HEK293 (cell line): ENCODE results near the gene PLEKHG4.

Experiments used
- EGR2 ChIP-seq: fragments of 450-650 bp; formaldehyde crosslinking; IDR thresholded peaks from 2 replicates; pipeline ENCODE4 v1.5.1; 2016; ENCODE audit warnings: low read depth, missing biosample characterization, missing genetic modification characterization
- GLI2 ChIP-seq: fragments of 450-650 bp; formaldehyde crosslinking; IDR thresholded peaks from 2 replicates; pipeline ENCODE4; 2017; ENCODE audit warnings: missing biosample characterization, missing genetic modification characterization, low read depth, borderline replicate concordance
- HOXA7 ChIP-seq: sonication (generic); formaldehyde crosslinking; IDR thresholded peaks from 2 replicates; pipeline ENCODE4 v1.8.1; 2022; ENCODE audit warnings: missing genetic modification reagents, borderline replicate concordance
- KLF16 ChIP-seq: fragments of 450-650 bp; formaldehyde crosslinking; IDR thresholded peaks from 2 replicates; pipeline ENCODE4 v1.5.1; 2017; ENCODE audit warnings: missing biosample characterization, missing genetic modification characterization
- KLF7 ChIP-seq: fragments of 450-650 bp; formaldehyde crosslinking; IDR thresholded peaks from 2 replicates; pipeline ENCODE4 v1.5.1; 2016; ENCODE audit warnings: missing biosample characterization, missing genetic modification characterization, borderline replicate concordance
- TCF7L2 ChIP-seq: IDR thresholded peaks from 2 replicates; pipeline ENCODE4 v1.6.1; 2011; ENCODE audit warnings: low read depth, mild to moderate bottlenecking, inconsistent platforms, low read length, moderate library complexity, borderline replicate concordance
- YY1 ChIP-seq: fragments of 450-650 bp; formaldehyde crosslinking; IDR thresholded peaks from 2 replicates; pipeline ENCODE4 v1.5.1; 2018; ENCODE audit warnings: missing biosample characterization, missing genetic modification characterization
- ZBTB17 ChIP-seq: fragments of 450-650 bp; formaldehyde crosslinking; IDR thresholded peaks from 2 replicates; pipeline ENCODE4 v1.5.1; 2016; ENCODE audit warnings: missing biosample characterization, missing genetic modification characterization
- ZBTB8A ChIP-seq: fragments of 450-650 bp; formaldehyde crosslinking; IDR thresholded peaks from 2 replicates; pipeline ENCODE4 v1.5.1; 2016; ENCODE audit warnings: missing biosample characterization, missing genetic modification characterization
- ZNF114 ChIP-seq: fragments of 450-650 bp; formaldehyde crosslinking; IDR thresholded peaks from 2 replicates; pipeline ENCODE4 v1.5.0; 2017; ENCODE audit warnings: missing biosample characterization, missing genetic modification characterization
- ZNF146 ChIP-seq: fragments of 450-650 bp; formaldehyde crosslinking; IDR thresholded peaks from 2 replicates; pipeline ENCODE4 v1.5.1; 2016; ENCODE audit warnings: missing biosample characterization, missing genetic modification characterization
- ZNF175 ChIP-seq: fragments of 450-650 bp; formaldehyde crosslinking; IDR thresholded peaks from 2 replicates; pipeline ENCODE4 v1.5.1; 2016; ENCODE audit warnings: missing biosample characterization, missing genetic modification characterization
- ZNF184 ChIP-seq: fragments of 450-650 bp; IDR thresholded peaks from 2 replicates; pipeline ENCODE4 v1.5.1; 2018; ENCODE audit warnings: missing biosample characterization, mild to moderate bottlenecking, missing genetic modification characterization
- ZNF19 ChIP-seq: fragments of 450-650 bp; formaldehyde crosslinking; IDR thresholded peaks from 2 replicates; pipeline ENCODE4; 2016; ENCODE audit warnings: missing biosample characterization, missing genetic modification characterization, low read depth
- ZNF202 ChIP-seq: fragments of 450-650 bp; formaldehyde crosslinking; IDR thresholded peaks from 2 replicates; pipeline ENCODE4 v1.5.1; 2016; ENCODE audit warnings: missing biosample characterization, missing genetic modification characterization, borderline replicate concordance
- ZNF221 ChIP-seq: fragments of 450-650 bp; formaldehyde crosslinking; IDR thresholded peaks from 2 replicates; pipeline ENCODE4 v1.5.1; 2017; ENCODE audit warnings: missing biosample characterization, missing genetic modification characterization, borderline replicate concordance
- ZNF239 ChIP-seq: fragments of 450-650 bp; formaldehyde crosslinking; IDR thresholded peaks from 2 replicates; pipeline ENCODE4 v1.5.1; 2016; ENCODE audit warnings: missing biosample characterization, missing genetic modification characterization
- ZNF24 ChIP-seq: fragments of 450-650 bp; formaldehyde crosslinking; IDR thresholded peaks from 2 replicates; pipeline ENCODE4 v1.5.1; 2016; ENCODE audit warnings: missing biosample characterization, missing genetic modification characterization
- ZNF335 ChIP-seq: fragments of 450-650 bp; formaldehyde crosslinking; conservative IDR thresholded peaks from 2 replicates; pipeline ENCODE4 v1.5.1; 2016; ENCODE audit warnings: missing biosample characterization, missing genetic modification characterization
- ZNF354C ChIP-seq: fragments of 450-650 bp; formaldehyde crosslinking; IDR thresholded peaks from 2 replicates; pipeline ENCODE4 v1.5.1; 2016; ENCODE audit warnings: missing biosample characterization, missing genetic modification characterization, low read depth, borderline replicate concordance
- ZNF391 ChIP-seq: fragments of 450-650 bp; formaldehyde crosslinking; IDR thresholded peaks from 2 replicates; pipeline ENCODE4 v1.5.1; 2016; ENCODE audit warnings: low read depth, missing biosample characterization, missing genetic modification characterization, borderline replicate concordance
- ZNF426 ChIP-seq: fragments of 450-650 bp; formaldehyde crosslinking; IDR thresholded peaks from 2 replicates; pipeline ENCODE4 v1.5.1; 2017; ENCODE audit warnings: missing biosample characterization, missing genetic modification characterization, mild to moderate bottlenecking, inconsistent platforms, moderate library complexity
- ZNF514 ChIP-seq: fragments of 450-650 bp; formaldehyde crosslinking; IDR thresholded peaks from 2 replicates; pipeline ENCODE4 v1.5.1; 2016; ENCODE audit warnings: missing biosample characterization, missing genetic modification characterization
- ZNF521 ChIP-seq: fragments of 450-650 bp; formaldehyde crosslinking; IDR thresholded peaks from 2 replicates; pipeline ENCODE4 v1.5.1; 2017; ENCODE audit warnings: missing biosample characterization, mild to moderate bottlenecking, missing genetic modification characterization
- ZNF670 ChIP-seq: fragments of 450-650 bp; formaldehyde crosslinking; IDR thresholded peaks from 2 replicates; pipeline ENCODE4 v1.5.1; 2016; ENCODE audit warnings: missing biosample characterization, missing genetic modification characterization, low read depth
- ZNF776 ChIP-seq: fragments of 450-650 bp; formaldehyde crosslinking; IDR thresholded peaks from 2 replicates; pipeline ENCODE4 v1.5.0; 2017; ENCODE audit warnings: missing biosample characterization, missing genetic modification characterization, borderline replicate concordance
- ZNF777 ChIP-seq: fragments of 450-650 bp; formaldehyde crosslinking; IDR thresholded peaks from 2 replicates; pipeline ENCODE4 v1.5.1; 2017; ENCODE audit warnings: missing biosample characterization, missing genetic modification characterization, borderline replicate concordance
- TF ChIP-seq, protein P1 (sequence below): fragments of 450-650 bp; formaldehyde crosslinking; IDR thresholded peaks from 2 replicates; pipeline ENCODE4 v1.5.1; 2016; ENCODE audit warnings: missing biosample characterization, missing genetic modification characterization
- TF ChIP-seq, protein P2 (sequence below): fragments of 450-650 bp; formaldehyde crosslinking; IDR thresholded peaks from 2 replicates; pipeline ENCODE4 v1.5.1; 2016; ENCODE audit warnings: missing biosample characterization, missing genetic modification characterization, borderline replicate concordance
- TF ChIP-seq, protein P3 (sequence below): fragments of 450-650 bp; formaldehyde crosslinking; IDR thresholded peaks from 2 replicates; pipeline ENCODE4 v1.5.1; 2016; ENCODE audit warnings: missing biosample characterization, missing genetic modification characterization, borderline replicate concordance

The PLEKHG4 gene

DNA sequence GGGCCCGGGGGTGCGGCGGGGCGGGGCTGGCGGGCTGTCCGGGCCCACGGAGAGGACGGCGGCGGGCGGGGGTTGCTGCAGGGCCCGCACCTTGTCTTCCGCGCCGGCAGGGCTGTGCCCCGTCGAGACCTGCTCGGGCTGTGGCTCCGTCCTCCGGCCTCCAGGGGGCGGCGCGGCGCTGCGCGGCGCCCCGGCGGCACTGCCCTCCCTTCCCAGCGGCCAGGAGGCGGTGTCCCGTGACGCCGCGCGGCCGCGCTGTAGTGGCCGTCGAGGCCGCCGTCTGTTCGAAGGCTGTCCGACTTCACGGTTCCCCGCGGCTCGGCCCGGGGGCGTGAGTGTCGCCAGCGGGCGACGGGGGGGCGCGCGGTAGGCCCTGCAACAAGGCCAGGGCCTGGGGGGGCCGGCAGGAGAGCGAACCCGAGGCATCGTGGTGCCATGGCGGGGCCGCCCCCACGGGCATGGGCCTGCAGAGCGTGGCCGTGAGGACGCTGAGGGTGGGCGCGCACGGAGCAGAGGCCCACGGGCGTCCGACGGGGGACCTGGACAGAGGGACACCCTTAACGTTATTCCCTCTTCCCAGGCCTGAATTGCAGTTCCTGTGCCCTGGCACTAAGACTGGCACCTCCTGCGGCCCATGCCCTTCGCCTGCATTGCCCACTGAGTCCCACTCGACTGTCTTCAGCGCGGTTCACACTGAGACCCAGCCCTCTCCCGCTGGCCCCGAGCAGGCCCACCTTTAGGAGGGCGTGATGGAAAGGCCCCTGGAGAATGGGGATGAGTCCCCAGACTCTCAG lies at the start of gene PLEKHG4 (continued):
- TF ChIP-seq, protein P1, sequence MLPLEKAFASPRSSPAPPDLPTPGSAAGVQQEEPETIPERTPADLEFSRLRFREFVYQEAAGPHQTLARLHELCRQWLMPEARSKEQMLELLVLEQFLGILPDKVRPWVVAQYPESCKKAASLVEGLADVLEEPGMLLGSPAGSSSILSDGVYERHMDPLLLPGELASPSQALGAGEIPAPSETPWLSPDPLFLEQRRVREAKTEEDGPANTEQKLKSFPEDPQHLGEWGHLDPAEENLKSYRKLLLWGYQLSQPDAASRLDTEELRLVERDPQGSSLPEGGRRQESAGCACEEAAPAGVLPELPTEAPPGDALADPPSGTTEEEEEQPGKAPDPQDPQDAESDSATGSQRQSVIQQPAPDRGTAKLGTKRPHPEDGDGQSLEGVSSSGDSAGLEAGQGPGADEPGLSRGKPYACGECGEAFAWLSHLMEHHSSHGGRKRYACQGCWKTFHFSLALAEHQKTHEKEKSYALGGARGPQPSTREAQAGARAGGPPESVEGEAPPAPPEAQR (tag by site-specific recombination) = no peak
- TF ChIP-seq ZNF239 = no peak
- TF ChIP-seq ZNF670 (tag by site-specific recombination) = no peak
- TF ChIP-seq ZNF777 (tag by site-specific recombination) = peak; percentile 92; the same call in 1 of the 2 replicates
- no peak for TF ChIP-seq ZNF221 (tag by site-specific recombination)
- TF ChIP-seq ZBTB17 (tag by site-specific recombination) = no peak
- no peak; the same call in 1 of the 2 replicates for TF ChIP-seq YY1 (tag by site-specific recombination)
- no peak for TF ChIP-seq ZNF776 (tag by site-specific recombination)
- TF ChIP-seq, protein P2, sequence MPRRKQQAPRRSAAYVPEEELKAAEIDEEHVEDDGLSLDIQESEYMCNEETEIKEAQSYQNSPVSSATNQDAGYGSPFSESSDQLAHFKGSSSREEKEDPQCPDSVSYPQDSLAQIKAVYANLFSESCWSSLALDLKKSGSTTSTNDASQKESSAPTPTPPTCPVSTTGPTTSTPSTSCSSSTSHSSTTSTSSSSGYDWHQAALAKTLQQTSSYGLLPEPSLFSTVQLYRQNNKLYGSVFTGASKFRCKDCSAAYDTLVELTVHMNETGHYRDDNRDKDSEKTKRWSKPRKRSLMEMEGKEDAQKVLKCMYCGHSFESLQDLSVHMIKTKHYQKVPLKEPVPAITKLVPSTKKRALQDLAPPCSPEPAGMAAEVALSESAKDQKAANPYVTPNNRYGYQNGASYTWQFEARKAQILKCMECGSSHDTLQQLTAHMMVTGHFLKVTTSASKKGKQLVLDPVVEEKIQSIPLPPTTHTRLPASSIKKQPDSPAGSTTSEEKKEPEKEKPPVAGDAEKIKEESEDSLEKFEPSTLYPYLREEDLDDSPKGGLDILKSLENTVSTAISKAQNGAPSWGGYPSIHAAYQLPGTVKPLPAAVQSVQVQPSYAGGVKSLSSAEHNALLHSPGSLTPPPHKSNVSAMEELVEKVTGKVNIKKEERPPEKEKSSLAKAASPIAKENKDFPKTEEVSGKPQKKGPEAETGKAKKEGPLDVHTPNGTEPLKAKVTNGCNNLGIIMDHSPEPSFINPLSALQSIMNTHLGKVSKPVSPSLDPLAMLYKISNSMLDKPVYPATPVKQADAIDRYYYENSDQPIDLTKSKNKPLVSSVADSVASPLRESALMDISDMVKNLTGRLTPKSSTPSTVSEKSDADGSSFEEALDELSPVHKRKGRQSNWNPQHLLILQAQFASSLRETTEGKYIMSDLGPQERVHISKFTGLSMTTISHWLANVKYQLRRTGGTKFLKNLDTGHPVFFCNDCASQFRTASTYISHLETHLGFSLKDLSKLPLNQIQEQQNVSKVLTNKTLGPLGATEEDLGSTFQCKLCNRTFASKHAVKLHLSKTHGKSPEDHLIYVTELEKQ (tag by site-specific recombination) = no peak
- TF ChIP-seq ZNF184 = no peak
- TF ChIP-seq TCF7L2 = no peak
- no peak for TF ChIP-seq ZNF391 (tag by site-specific recombination)
- TF ChIP-seq, protein P3, sequence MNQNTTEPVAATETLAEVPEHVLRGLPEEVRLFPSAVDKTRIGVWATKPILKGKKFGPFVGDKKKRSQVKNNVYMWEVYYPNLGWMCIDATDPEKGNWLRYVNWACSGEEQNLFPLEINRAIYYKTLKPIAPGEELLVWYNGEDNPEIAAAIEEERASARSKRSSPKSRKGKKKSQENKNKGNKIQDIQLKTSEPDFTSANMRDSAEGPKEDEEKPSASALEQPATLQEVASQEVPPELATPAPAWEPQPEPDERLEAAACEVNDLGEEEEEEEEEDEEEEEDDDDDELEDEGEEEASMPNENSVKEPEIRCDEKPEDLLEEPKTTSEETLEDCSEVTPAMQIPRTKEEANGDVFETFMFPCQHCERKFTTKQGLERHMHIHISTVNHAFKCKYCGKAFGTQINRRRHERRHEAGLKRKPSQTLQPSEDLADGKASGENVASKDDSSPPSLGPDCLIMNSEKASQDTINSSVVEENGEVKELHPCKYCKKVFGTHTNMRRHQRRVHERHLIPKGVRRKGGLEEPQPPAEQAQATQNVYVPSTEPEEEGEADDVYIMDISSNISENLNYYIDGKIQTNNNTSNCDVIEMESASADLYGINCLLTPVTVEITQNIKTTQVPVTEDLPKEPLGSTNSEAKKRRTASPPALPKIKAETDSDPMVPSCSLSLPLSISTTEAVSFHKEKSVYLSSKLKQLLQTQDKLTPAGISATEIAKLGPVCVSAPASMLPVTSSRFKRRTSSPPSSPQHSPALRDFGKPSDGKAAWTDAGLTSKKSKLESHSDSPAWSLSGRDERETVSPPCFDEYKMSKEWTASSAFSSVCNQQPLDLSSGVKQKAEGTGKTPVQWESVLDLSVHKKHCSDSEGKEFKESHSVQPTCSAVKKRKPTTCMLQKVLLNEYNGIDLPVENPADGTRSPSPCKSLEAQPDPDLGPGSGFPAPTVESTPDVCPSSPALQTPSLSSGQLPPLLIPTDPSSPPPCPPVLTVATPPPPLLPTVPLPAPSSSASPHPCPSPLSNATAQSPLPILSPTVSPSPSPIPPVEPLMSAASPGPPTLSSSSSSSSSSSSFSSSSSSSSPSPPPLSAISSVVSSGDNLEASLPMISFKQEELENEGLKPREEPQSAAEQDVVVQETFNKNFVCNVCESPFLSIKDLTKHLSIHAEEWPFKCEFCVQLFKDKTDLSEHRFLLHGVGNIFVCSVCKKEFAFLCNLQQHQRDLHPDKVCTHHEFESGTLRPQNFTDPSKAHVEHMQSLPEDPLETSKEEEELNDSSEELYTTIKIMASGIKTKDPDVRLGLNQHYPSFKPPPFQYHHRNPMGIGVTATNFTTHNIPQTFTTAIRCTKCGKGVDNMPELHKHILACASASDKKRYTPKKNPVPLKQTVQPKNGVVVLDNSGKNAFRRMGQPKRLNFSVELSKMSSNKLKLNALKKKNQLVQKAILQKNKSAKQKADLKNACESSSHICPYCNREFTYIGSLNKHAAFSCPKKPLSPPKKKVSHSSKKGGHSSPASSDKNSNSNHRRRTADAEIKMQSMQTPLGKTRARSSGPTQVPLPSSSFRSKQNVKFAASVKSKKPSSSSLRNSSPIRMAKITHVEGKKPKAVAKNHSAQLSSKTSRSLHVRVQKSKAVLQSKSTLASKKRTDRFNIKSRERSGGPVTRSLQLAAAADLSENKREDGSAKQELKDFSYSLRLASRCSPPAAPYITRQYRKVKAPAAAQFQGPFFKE (tag by site-specific recombination) = no peak
- no peak for TF ChIP-seq ZNF114 (tag by site-specific recombination)
- TF ChIP-seq ZBTB8A (tag by site-specific recombination) = no peak
- TF ChIP-seq ZNF426 (tag by site-specific recombination) = no peak
- no peak for TF ChIP-seq ZNF354C (tag by site-specific recombination)
- no peak for TF ChIP-seq ZNF521 (tag by site-specific recombination)
- no peak for TF ChIP-seq GLI2 (tag by site-specific recombination)
- TF ChIP-seq ZNF175 (tag by site-specific recombination) = no peak
- no peak for TF ChIP-seq ZNF514 (tag by site-specific recombination)
- no peak for TF ChIP-seq HOXA7 (CRISPR knock-in tag)
- TF ChIP-seq KLF7 (tag by site-specific recombination) = no peak
- no peak for TF ChIP-seq ZNF335 (tag by site-specific recombination)
- no peak for TF ChIP-seq ZNF202 (tag by site-specific recombination)
- no peak for TF ChIP-seq EGR2
- no peak for TF ChIP-seq KLF16 (tag by site-specific recombination)
- no peak for TF ChIP-seq ZNF146 (tag by site-specific recombination)
- TF ChIP-seq ZNF24 (tag by site-specific recombination) = no peak
- no peak for TF ChIP-seq ZNF19
